H9 (cell line): ENCODE data around the gene DIP2C. TPM values are rescaled to one million over a fixed set of nuclear protein-coding genes. Genes with fewer than 3 reads are reported as not detected.

ENCODE experiments used
- DNase-seq: peaks from one replicate; pipeline ENCODE4 v3.0.0-alpha.2; 2017
- H2AFZ ChIP-seq: one replicate; pipeline ENCODE4 v1.6.1; 2013; ENCODE audit warnings: mild to moderate bottlenecking, low read length, control low read depth, moderate library complexity
- H2AK5ac ChIP-seq: 2 replicates; pipeline ENCODE4 v1.6.1; 2013; ENCODE audit warnings: low read length, control low read depth, mixed read lengths; ENCODE audit not compliant: insufficient read length
- H2BK120ac ChIP-seq: one replicate; pipeline ENCODE4 v1.6.1; 2013; ENCODE audit warnings: low read depth, mild to moderate bottlenecking, low read length, control low read depth, inconsistent platforms; ENCODE audit not compliant: poor library complexity, severe bottlenecking
- H2BK12ac ChIP-seq: 2 replicates; pipeline ENCODE4 v1.6.1; 2013; ENCODE audit warnings: low read length, control low read depth, mixed read lengths, low read depth; ENCODE audit not compliant: insufficient read length
- H2BK15ac ChIP-seq: 2 replicates; pipeline ENCODE4 v1.6.1; 2013; ENCODE audit warnings: low read depth, low read length, control low read depth
- H2BK20ac ChIP-seq: one replicate; pipeline ENCODE4 v1.6.1; 2013; ENCODE audit warnings: low read depth, mild to moderate bottlenecking, low read length, control low read depth, inconsistent platforms; ENCODE audit not compliant: poor library complexity, severe bottlenecking
- H2BK5ac ChIP-seq: 2 replicates; pipeline ENCODE4 v1.6.1; 2013; ENCODE audit warnings: low read length, control low read depth, mixed read lengths; ENCODE audit not compliant: insufficient read length
- H3K14ac ChIP-seq: 2 replicates; pipeline ENCODE4 v1.6.1; 2013; ENCODE audit warnings: low read length, control low read depth; ENCODE audit not compliant: insufficient read depth
- H3K18ac ChIP-seq: 2 replicates; pipeline ENCODE4 v1.6.1; 2013; ENCODE audit warnings: low read depth, mild to moderate bottlenecking, mixed read lengths, low read length, control low read depth; ENCODE audit not compliant: insufficient read length
- H3K23ac ChIP-seq: 2 replicates; pipeline ENCODE4 v1.6.1; 2013; ENCODE audit warnings: low read length, control low read depth, mixed read lengths, low read depth; ENCODE audit not compliant: insufficient read length
- H3K23me2 ChIP-seq: 2 replicates; pipeline ENCODE4 v1.6.1; 2013; ENCODE audit warnings: low read depth, mild to moderate bottlenecking, mixed read lengths, low read length, control low read depth; ENCODE audit not compliant: insufficient read length, poor library complexity, severe bottlenecking
- H3K27ac ChIP-seq: 2 replicates; pipeline ENCODE4 v1.5.1; 2013; ENCODE audit warnings: low read length, control low read depth, mixed read lengths, low read depth; ENCODE audit not compliant: insufficient read length
- H3K27me3 ChIP-seq: 2 replicates; pipeline ENCODE4 v1.6.1; 2013; ENCODE audit warnings: low read length, control low read depth, inconsistent platforms; ENCODE audit not compliant: insufficient read depth
- H3K4ac ChIP-seq: 2 replicates; pipeline ENCODE4 v1.6.1; 2013; ENCODE audit warnings: low read depth, mild to moderate bottlenecking, control low read depth, inconsistent platforms, low read length, moderate library complexity
- H3K4me1 ChIP-seq: 2 replicates; pipeline ENCODE4 v1.6.1; 2013; ENCODE audit warnings: low read length, control low read depth, inconsistent platforms; ENCODE audit not compliant: insufficient read depth
- H3K4me2 ChIP-seq: 2 replicates; pipeline ENCODE4 v1.6.1; 2013; ENCODE audit warnings: low read length, control low read depth, mixed read lengths; ENCODE audit not compliant: insufficient read length, insufficient read depth
- H3K56ac ChIP-seq: 2 replicates; pipeline ENCODE4 v1.6.1; 2013; ENCODE audit warnings: low read depth, mild to moderate bottlenecking, mixed read lengths, low read length, control low read depth; ENCODE audit not compliant: insufficient read length
- H3K79me1 ChIP-seq: 2 replicates; pipeline ENCODE4 v1.6.1; 2013; ENCODE audit warnings: low read depth, mild to moderate bottlenecking, moderate library complexity, low read length, control low read depth, inconsistent platforms; ENCODE audit not compliant: insufficient read depth, poor library complexity, severe bottlenecking
- H3K79me2 ChIP-seq: 2 replicates; pipeline ENCODE4 v1.6.1; 2013; ENCODE audit warnings: low read length, control low read depth, inconsistent platforms; ENCODE audit not compliant: insufficient read depth
- H3K9ac ChIP-seq: 2 replicates; pipeline ENCODE4 v1.6.1; 2013; ENCODE audit warnings: low read length, control low read depth, mixed read lengths; ENCODE audit not compliant: insufficient read length; ENCODE audit errors: extremely low read depth
- H3K9me3 ChIP-seq: one replicate; pipeline ENCODE4 v1.6.1; 2013; ENCODE audit warnings: low read depth, low read length, inconsistent platforms; ENCODE audit not compliant: control insufficient read depth
- H3T11ph ChIP-seq: one replicate; pipeline ENCODE4 v1.6.1; 2013; ENCODE audit warnings: mild to moderate bottlenecking, low read length, control low read depth, inconsistent platforms
- H4K20me1 ChIP-seq: one replicate; pipeline ENCODE4 v1.6.1; 2013; ENCODE audit not compliant: control insufficient read depth, insufficient read length, insufficient read depth
- H4K5ac ChIP-seq: 2 replicates; pipeline ENCODE4 v1.6.1; 2013; ENCODE audit warnings: low read depth, mild to moderate bottlenecking, mixed read lengths, low read length, control low read depth; ENCODE audit not compliant: insufficient read length
- H4K8ac ChIP-seq: replicated peaks from 2 replicates; pipeline ENCODE4 v1.6.1; 2013; ENCODE audit warnings: low read length, control low read depth, mixed read lengths, low read depth; ENCODE audit not compliant: insufficient read length
- H4K91ac ChIP-seq: 2 replicates; pipeline ENCODE4 v1.6.1; 2013; ENCODE audit warnings: low read depth, mild to moderate bottlenecking, moderate library complexity, mixed read lengths, low read length, control low read depth; ENCODE audit not compliant: insufficient read length
- H3K27ac Mint-ChIP-seq, 3 experiments: 2 replicates in 2 of 3; 3 replicates in 1 of 3; pipeline ENCODE4 v1.8.0; 2020 to 2021; ENCODE audit warnings: mixed read lengths in 3 of 3, mild to moderate bottlenecking in 1 of 3, moderate library complexity in 1 of 3
- H3K27me3 Mint-ChIP-seq: 2 replicates; pipeline ENCODE4 v1.8.0; 2021; ENCODE audit warnings: low read depth, mild to moderate bottlenecking, moderate library complexity, mixed read lengths
- H3K36me3 Mint-ChIP-seq, 3 experiments: 2 replicates in 2 of 3; 3 replicates in 1 of 3; pipeline ENCODE4 v1.8.0; 2020 to 2021; ENCODE audit warnings: low read depth in 3 of 3, mixed read lengths in 3 of 3; ENCODE audit not compliant: insufficient read depth in 1 of 3
- H3K4me1 Mint-ChIP-seq, 2 experiments: 2 replicates each; pipeline ENCODE4 v1.8.0; 2020; ENCODE audit warnings: mixed read lengths in 2 of 2
- H3K4me3 Mint-ChIP-seq, 2 experiments: 2 replicates in 1 of 2; 3 replicates in 1 of 2; pipeline ENCODE4 v1.8.0; 2020 to 2021; ENCODE audit warnings: mild to moderate bottlenecking in 2 of 2, mixed read lengths in 2 of 2, moderate library complexity in 1 of 2
- H3K9me3 Mint-ChIP-seq, 2 experiments: 2 replicates in 1 of 2; 3 replicates in 1 of 2; pipeline ENCODE4 v1.8.0; 2020; ENCODE audit warnings: mild to moderate bottlenecking in 2 of 2, mixed read lengths in 2 of 2, moderate library complexity in 1 of 2
- WGBS: extraction: QIAGEN DNeasy Blood & Tissue Kit; methylation state at CpG from one replicate; pipeline ENCODE4 v1.1.7; 2013; ENCODE audit warnings: missing lambda C conversion rate, low lambda C conversion rate, mixed read lengths; ENCODE audit not compliant: insufficient read length; ENCODE audit errors: extremely low coverage; 5-methylcytosine and 5-hydroxymethylcytosine counted together
- total RNA-seq: library from RNA; stranded (reverse); gene quantifications from 2 replicates; pipeline ENCODE4 v1.2.1, GENCODE V29; 2021
- TF ChIP-seq, protein P1 (sequence below): fragments of 200-600 bp; sonication (generic); conservative IDR thresholded peaks from 3 replicates; pipeline ENCODE4 v1.8.0; 2021; ENCODE audit warnings: antibody characterized with exemption, mild to moderate bottlenecking

DIP2C gene
- total RNA-seq, 1 experiment from 2014 or later, result 7.9 TPM

DNA sequence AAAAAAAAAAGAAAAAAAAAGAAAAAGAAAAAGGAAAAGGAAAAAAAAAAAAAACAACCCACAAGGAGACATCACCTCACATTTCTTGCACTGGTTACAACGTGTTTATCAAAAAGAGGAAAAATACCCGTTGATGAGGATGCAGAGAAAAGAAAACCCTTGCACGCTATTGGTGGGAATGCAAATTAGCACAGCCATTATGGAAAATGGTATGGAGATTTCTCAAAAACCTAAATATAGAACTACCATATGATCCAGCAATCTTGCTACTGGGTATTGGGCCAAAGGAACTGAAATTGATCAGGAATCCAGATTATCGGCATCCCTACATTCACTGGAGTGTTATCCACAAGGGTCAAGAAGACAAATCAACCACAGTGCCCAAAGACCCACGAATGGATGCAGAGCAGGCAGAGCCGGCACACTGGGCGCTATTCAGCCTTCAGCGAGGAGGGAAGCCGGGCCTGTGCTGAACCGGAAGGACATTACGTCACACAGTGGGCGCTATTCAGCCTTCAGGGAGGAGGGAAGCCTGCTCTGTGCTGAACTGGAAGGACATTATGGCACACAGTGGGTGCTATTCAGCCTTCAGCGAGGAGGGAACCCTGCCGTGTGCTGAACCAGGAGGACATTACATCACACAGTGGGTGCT, 295.6 kb downstream of the DIP2C start:
- Histone ChIP-seq H3K27ac (no peak overlapping the region), H3K4me1 (0 out of 2 replicates have a peak, but pooled peaks cover 2% of the 10 kb centered on the region), H3T11ph (no peak overlapping the region), H3K9ac (no peak overlapping the region), H4K20me1 (no peaks in the 10 kb centered on the region), H4K8ac (no peak overlapping the region), H3K23me2 (no peaks in the 10 kb centered on the region), H2AK5ac (no peak overlapping the region), H4K91ac (no peak overlapping the region), H3K23ac (no peak overlapping the region), H3K18ac (no peak overlapping the region), H3K9me3 (no peaks in the 10 kb centered on the region), H2BK12ac (no peak overlapping the region), H3K27me3 (no peaks in the 10 kb centered on the region), H3K79me2 (no peaks in the 10 kb centered on the region), H2BK5ac (no peak overlapping the region), H3K4me2 (no peak overlapping the region), H2BK15ac (no peak overlapping the region), H2BK120ac (no peak overlapping the region), H2AFZ (no peak overlapping the region), H2BK20ac (no peak overlapping the region), H3K56ac (no peak overlapping the region), H3K4ac (no peak overlapping the region), H3K14ac (no peak overlapping the region), H3K79me1 (no peaks in the 10 kb centered on the region), H4K5ac (no peak overlapping the region)
- Mint-ChIP-seq H3K4me1 (peaks cover 13 to 22% of the 10 kb centered on the region in 2 experiments), H3K27ac (peak overlapping the region in 2 of 3 experiments; percentile 52 to 58; a peak in 1 of 7 replicates), H3K36me3 (peaks cover 0 to 8% (median 6%) of the 10 kb centered on the region in 3 experiments; a peak in 5 of 7 replicates), H3K4me3 (no peak overlapping the region), H3K27me3 (no peaks in the 10 kb centered on the region), H3K9me3 (no peaks in the 10 kb centered on the region)
- no peak for DNase-seq
- TF ChIP-seq, protein P1, sequence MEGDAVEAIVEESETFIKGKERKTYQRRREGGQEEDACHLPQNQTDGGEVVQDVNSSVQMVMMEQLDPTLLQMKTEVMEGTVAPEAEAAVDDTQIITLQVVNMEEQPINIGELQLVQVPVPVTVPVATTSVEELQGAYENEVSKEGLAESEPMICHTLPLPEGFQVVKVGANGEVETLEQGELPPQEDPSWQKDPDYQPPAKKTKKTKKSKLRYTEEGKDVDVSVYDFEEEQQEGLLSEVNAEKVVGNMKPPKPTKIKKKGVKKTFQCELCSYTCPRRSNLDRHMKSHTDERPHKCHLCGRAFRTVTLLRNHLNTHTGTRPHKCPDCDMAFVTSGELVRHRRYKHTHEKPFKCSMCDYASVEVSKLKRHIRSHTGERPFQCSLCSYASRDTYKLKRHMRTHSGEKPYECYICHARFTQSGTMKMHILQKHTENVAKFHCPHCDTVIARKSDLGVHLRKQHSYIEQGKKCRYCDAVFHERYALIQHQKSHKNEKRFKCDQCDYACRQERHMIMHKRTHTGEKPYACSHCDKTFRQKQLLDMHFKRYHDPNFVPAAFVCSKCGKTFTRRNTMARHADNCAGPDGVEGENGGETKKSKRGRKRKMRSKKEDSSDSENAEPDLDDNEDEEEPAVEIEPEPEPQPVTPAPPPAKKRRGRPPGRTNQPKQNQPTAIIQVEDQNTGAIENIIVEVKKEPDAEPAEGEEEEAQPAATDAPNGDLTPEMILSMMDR, result no peak
- WGBS, result no CpG with 5 or more reads among the region's 14 CpGs
